Tibial nerve (tissue), 4 donors: Measurements from ENCODE around the gene CPNE2. TPM values are rescaled to one million over a fixed set of nuclear protein-coding genes. Genes with fewer than 3 reads are reported as not detected.

ENCODE experiments used
- DNase-seq, 2 donors: peaks; one replicate each; pipeline ENCODE4 v3.0.0-alpha.2; 2019; ENCODE audit warnings: low spot score in 2 of 2
- H3K27ac ChIP-seq, 4 donors: fragments of 200-600 bp; sonication (generic) in 3 of 4; one replicate each; pipeline ENCODE4 v1.5.1; 2017 to 2019; ENCODE audit warnings: mild to moderate bottlenecking in 1 of 4
- H3K27me3 ChIP-seq, 2 donors: fragments of 200-600 bp; sonication (generic) in 1 of 2; one replicate each; pipeline versions ENCODE4 v1.5.1 to v1.6.0; 2017 to 2019
- H3K36me3 ChIP-seq, 3 donors: fragments of 200-600 bp; sonication (generic); one replicate each; pipeline ENCODE4 v1.5.1; 2018 to 2019
- H3K4me1 ChIP-seq, 4 donors: fragments of 200-600 bp; sonication (generic) in 3 of 4; one replicate each; pipeline ENCODE4 v1.5.1; 2017 to 2019
- H3K4me3 ChIP-seq, 4 donors: fragments of 200-600 bp; sonication (generic) in 3 of 4; one replicate each; pipeline ENCODE4 v1.5.1; 2017 to 2019; ENCODE audit warnings: mild to moderate bottlenecking in 1 of 4, moderate library complexity in 1 of 4
- H3K9me3 ChIP-seq, 4 donors: fragments of 200-600 bp; sonication (generic) in 3 of 4; one replicate each; pipeline ENCODE4 v1.5.1; 2017 to 2019
- CTCF ChIP-seq, 5 experiments: fragments of 200-600 bp in 3 of 5; fragments of 450-650 bp in 2 of 5; sonication (generic) in 3 of 5; IDR thresholded peaks; one replicate each; pipeline ENCODE4 v1.5.1; 2016 to 2019; ENCODE audit warnings: antibody characterized with exemption in 5 of 5, mild to moderate bottlenecking in 3 of 5, moderate library complexity in 2 of 5
- EP300 ChIP-seq, 2 donors: sonication (generic); formaldehyde crosslinking; IDR thresholded peaks; one replicate each; pipeline ENCODE4 v1.6.1; 2017; ENCODE audit warnings: antibody characterized with exemption in 2 of 2, mild to moderate bottlenecking in 1 of 2
- POLR2A ChIP-seq, 2 donors: fragments of 450-650 bp; IDR thresholded peaks; one replicate each; pipeline ENCODE4 v1.6.1; 2017; ENCODE audit warnings: antibody characterized with exemption in 2 of 2, mild to moderate bottlenecking in 2 of 2, moderate library complexity in 2 of 2
- WGBS, 2 donors: methylation state at CpG; one replicate each; pipeline ENCODE4 v1.1.5; 2018; 5-methylcytosine and 5-hydroxymethylcytosine counted together
- total RNA-seq, 4 donors: library from RNA; depleted of rRNA; stranded (reverse); fragments of >200 nt; gene quantifications; one replicate each; pipeline ENCODE4 v1.1.0, GENCODE V29; 2016

CPNE2 gene
- total RNA-seq, 4 donors from 2014 or later, result 32.7 to 58.8 (median 46.0) TPM

- no peaks in the 10 kb centered on the region for H3K27me3 ChIP-seq
- no peak overlapping the region for H3K4me3 ChIP-seq
- 87 to 92% methylated on average over 4 of the region's 4 CpGs for WGBS, 2 donors
- H3K36me3 ChIP-seq, result peaks cover 0 to 13% (median 0%) of the 10 kb centered on the region in 3 donors
- no peak for TF ChIP-seq EP300 (IDR thresholded peaks at IDR 0.05)
- TF ChIP-seq CTCF (IDR thresholded peaks at IDR 0.05), result no peak
- no peak for TF ChIP-seq POLR2A (IDR thresholded peaks at IDR 0.05)
- peaks cover 0 to 63% (median 28%) of the 10 kb centered on the region in 4 donors for H3K4me1 ChIP-seq
- H3K9me3 ChIP-seq, result no peaks in the 10 kb centered on the region
- no peak for DNase-seq
- no peak overlapping the region for H3K27ac ChIP-seq
Observed at GRCh38 chr16:57110937-57111336, 18.6 kb downstream of the CPNE2 start.

- Histone ChIP-seq H3K27me3 (no peaks in the 10 kb centered on the region), H3K36me3 (peaks cover 0 to 16% (median 0%) of the 10 kb centered on the region in 3 donors), H3K9me3 (no peaks in the 10 kb centered on the region), H3K27ac (peak overlapping the region in 1 of 4 donors; percentile 84), H3K4me3 (no peak overlapping the region), H3K4me1 (peaks cover 0 to 66% (median 29%) of the 10 kb centered on the region in 4 donors)
- 81 to 94% methylated on average over 2 of the region's 2 CpGs for WGBS, 2 donors
- DNase-seq, result no peak
- no peak for TF ChIP-seq EP300 (IDR thresholded peaks at IDR 0.05)
- no peak for TF ChIP-seq POLR2A (IDR thresholded peaks at IDR 0.05)
- TF ChIP-seq CTCF (IDR thresholded peaks at IDR 0.05), result no peak
Observed at GRCh38 chr16:57111420-57111819, 19.0 kb downstream of the CPNE2 start.

- Histone ChIP-seq H3K27me3 (no peaks in the 10 kb centered on the region), H3K27ac (peak overlapping the region; percentile 1 to 84 (median 60)), H3K9me3 (no peaks in the 10 kb centered on the region), H3K4me3 (no peak overlapping the region), H3K36me3 (peaks cover 0 to 27% (median 0%) of the 10 kb centered on the region in 3 donors), H3K4me1 (peaks cover 0 to 58% (median 25%) of the 10 kb centered on the region in 4 donors)
- 43% methylated on average over 10 of the region's 10 CpGs for WGBS, 2 donors
- no peak for DNase-seq
- TF ChIP-seq EP300 (IDR thresholded peaks at IDR 0.05) (no peak), POLR2A (IDR thresholded peaks at IDR 0.05) (no peak), CTCF (IDR thresholded peaks at IDR 0.05) (no peak)
Observed at GRCh38 chr16:57112403-57113041, 20.1 kb downstream of the CPNE2 start.

- Histone ChIP-seq H3K4me3 (no peak overlapping the region), H3K27ac (peak overlapping the region in 3 of 4 donors; percentile 1 to 84 (median 67)), H3K36me3 (peaks cover 0 to 31% (median 0%) of the 10 kb centered on the region in 3 donors), H3K27me3 (no peaks in the 10 kb centered on the region), H3K4me1 (peaks cover 0 to 54% (median 24%) of the 10 kb centered on the region in 4 donors), H3K9me3 (no peaks in the 10 kb centered on the region)
- TF ChIP-seq CTCF (IDR thresholded peaks at IDR 0.05), result no peak
- TF ChIP-seq POLR2A (IDR thresholded peaks at IDR 0.05), result no peak
- TF ChIP-seq EP300 (IDR thresholded peaks at IDR 0.05), result no peak
- no peak for DNase-seq
- WGBS, 2 donors, result 74 to 76% methylated on average over 12 to 14 of the region's 14 CpGs
Observed at GRCh38 chr16:57113042-57113453, 20.7 kb downstream of the CPNE2 start.

GRCh38 chr16:57113664-57114063 is 21.3 kb downstream of the CPNE2 start:
- H3K36me3 ChIP-seq, result peaks cover 0 to 36% (median 0%) of the 10 kb centered on the region in 3 donors
- TF ChIP-seq CTCF (IDR thresholded peaks at IDR 0.05) (no peak), EP300 (IDR thresholded peaks at IDR 0.05) (no peak), POLR2A (IDR thresholded peaks at IDR 0.05) (no peak)
- 91 to 97% methylated on average over 4 to 5 of the region's 5 CpGs for WGBS, 2 donors
- H3K9me3 ChIP-seq, result no peaks in the 10 kb centered on the region
- H3K27me3 ChIP-seq, result no peaks in the 10 kb centered on the region
- peaks cover 0 to 48% (median 24%) of the 10 kb centered on the region in 4 donors for H3K4me1 ChIP-seq
- H3K27ac ChIP-seq, result peak overlapping the region in 2 of 4 donors; percentile 67 to 84
- DNase-seq, result no peak
- no peak overlapping the region for H3K4me3 ChIP-seq
